Neural progenitor cell (in vitro differentiated cells): Measurements from ENCODE around the gene GRID1. TPM values are rescaled to one million over a fixed set of nuclear protein-coding genes. Genes with fewer than 3 reads are reported as not detected.
"Not testable (repeated sequence)": the region's sequence is repeated elsewhere in the genome, so short reads cannot be mapped to it uniquely, and the experiment has no call there.

Source experiments
- DNase-seq: peaks from one replicate; pipeline ENCODE4 v3.0.0-alpha.2; 2016; ENCODE audit warnings: low spot score
- H2AFZ ChIP-seq: fragments of 200-600 bp; sonication (generic); replicated peaks from 2 replicates; pipeline ENCODE4 v1.6.1; 2016; ENCODE audit warnings: antibody characterized with exemption
- H3F3A ChIP-seq: fragments of 200-600 bp; sonication (generic); 2 replicates; pipeline ENCODE4 v1.6.1; 2016; ENCODE audit warnings: antibody characterized with exemption, low read depth
- H3K27ac ChIP-seq: fragments of 200-600 bp; sonication (generic); 2 replicates; pipeline ENCODE4 v1.5.1; 2016; ENCODE audit warnings: mild to moderate bottlenecking
- H3K27me3 ChIP-seq: fragments of 200-600 bp; sonication (generic); 2 replicates; pipeline ENCODE4 v1.6.1; 2016; ENCODE audit warnings: mild to moderate bottlenecking, moderate library complexity
- H3K36me3 ChIP-seq: fragments of 200-600 bp; sonication (generic); 2 replicates; pipeline ENCODE4 v1.5.1; 2016
- H3K4me1 ChIP-seq: fragments of 200-600 bp; sonication (generic); 2 replicates; pipeline ENCODE4 v1.6.1; 2016; ENCODE audit warnings: mixed run types
- H3K4me2 ChIP-seq: fragments of 200-600 bp; sonication (generic); 2 replicates; pipeline ENCODE4 v1.6.1; 2016
- H3K4me3 ChIP-seq: fragments of 200-600 bp; sonication (generic); 2 replicates; pipeline ENCODE4 v1.5.1; 2016
- H3K79me2 ChIP-seq: fragments of 200-600 bp; sonication (generic); 2 replicates; pipeline ENCODE4 v1.6.1; 2016; ENCODE audit warnings: low read depth
- H3K9ac ChIP-seq: fragments of 200-600 bp; sonication (generic); 2 replicates; pipeline ENCODE4 v1.6.1; 2016
- H3K9me3 ChIP-seq: fragments of 200-600 bp; sonication (generic); 2 replicates; pipeline ENCODE4 v1.5.1; 2016; ENCODE audit warnings: low read depth
- H4K20me1 ChIP-seq: fragments of 200-600 bp; sonication (generic); 2 replicates; pipeline ENCODE4 v1.6.1; 2016; ENCODE audit warnings: low read depth
- H3K27ac Mint-ChIP-seq: 3 replicates; pipeline ENCODE4 v1.8.0; 2021; ENCODE audit warnings: mixed read lengths
- H3K27me3 Mint-ChIP-seq: 2 replicates; pipeline ENCODE4 v1.8.0; 2022; ENCODE audit warnings: low read depth, mild to moderate bottlenecking, inconsistent platforms, moderate library complexity, mixed read lengths; ENCODE audit not compliant: insufficient read depth
- H3K36me3 Mint-ChIP-seq: 3 replicates; pipeline ENCODE4 v1.8.0; 2021; ENCODE audit warnings: mixed read lengths
- H3K4me1 Mint-ChIP-seq: 3 replicates; pipeline ENCODE4 v1.8.0; 2021; ENCODE audit warnings: mixed read lengths
- H3K4me3 Mint-ChIP-seq: 3 replicates; pipeline ENCODE4 v1.8.0; 2021; ENCODE audit warnings: mild to moderate bottlenecking, moderate library complexity, mixed read lengths
- H3K9me3 Mint-ChIP-seq: 3 replicates; pipeline ENCODE4 v1.8.0; 2020; ENCODE audit warnings: mixed read lengths
- EZH2 ChIP-seq: fragments of 200-600 bp; sonication (generic); IDR thresholded peaks from 2 replicates; pipeline ENCODE4 v1.6.1; 2017; ENCODE audit warnings: antibody characterized with exemption, mild to moderate bottlenecking, moderate library complexity
- EZH2phosphoT487 ChIP-seq: fragments of 200-600 bp; sonication (generic); IDR thresholded peaks from 2 replicates; pipeline ENCODE4 v1.6.1; 2017; ENCODE audit warnings: antibody characterized with exemption
- total RNA-seq: library from RNA; depleted of rRNA; stranded (reverse); fragments of >200 nt; gene quantifications from 2 replicates; pipeline ENCODE4 v1.2.3, GENCODE V29; 2015; ENCODE audit warnings: low replicate concordance
- TF ChIP-seq, protein P1 (sequence below): fragments of 200-600 bp; sonication (generic); IDR thresholded peaks from 2 replicates; pipeline ENCODE4 v1.5.1; 2017; ENCODE audit warnings: antibody characterized with exemption, mild to moderate bottlenecking

GRID1 gene
- total RNA-seq, 1 donor from 2014 or later: not detected

DNA sequence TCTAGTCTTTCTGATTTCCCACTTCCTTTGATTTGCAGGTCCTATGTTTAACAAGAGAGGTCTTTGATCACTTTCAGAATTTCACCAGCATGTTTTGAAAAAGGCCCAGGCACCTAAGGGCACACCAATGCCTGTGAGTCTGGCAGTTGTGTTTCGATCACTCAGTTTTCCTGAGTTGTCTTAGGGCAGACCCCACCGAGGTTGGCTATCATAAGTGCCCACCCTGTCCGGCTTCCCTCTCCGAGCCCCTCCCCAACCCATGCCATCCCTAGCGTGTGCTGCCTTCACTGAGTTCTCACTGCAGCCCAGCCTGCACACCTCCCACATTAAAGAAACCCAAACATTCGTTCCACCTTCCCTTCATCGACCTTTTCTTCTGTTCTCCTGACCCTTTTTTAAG is 257.9 kb downstream of the GRID1 start:
- H4K20me1 ChIP-seq: no peaks in the 10 kb centered on the region
- H3K4me1 ChIP-seq: no peaks in the 10 kb centered on the region
- H3K9me3 ChIP-seq: no peaks in the 10 kb centered on the region
- H3K4me3 ChIP-seq: no peak overlapping the region
- H3F3A ChIP-seq: no peaks in the 10 kb centered on the region
- H3K36me3 Mint-ChIP-seq: no peaks in the 10 kb centered on the region
- H2AFZ ChIP-seq: no peak overlapping the region
- no peak overlapping the region for H3K4me2 ChIP-seq
- no peaks in the 10 kb centered on the region for H3K9me3 Mint-ChIP-seq
- no peaks in the 10 kb centered on the region for H3K27me3 ChIP-seq
- no peaks in the 10 kb centered on the region for H3K36me3 ChIP-seq
- DNase-seq: no peak
- peaks cover 8% of the 10 kb centered on the region for H3K4me1 Mint-ChIP-seq
- no peak overlapping the region for H3K27ac ChIP-seq
- no peak overlapping the region for H3K27ac Mint-ChIP-seq
- H3K4me3 Mint-ChIP-seq: no peak overlapping the region
- no peak overlapping the region for H3K9ac ChIP-seq
- no peak for TF ChIP-seq EZH2phosphoT487
- H3K27me3 Mint-ChIP-seq: peaks cover 5% of the 10 kb centered on the region
- no peaks in the 10 kb centered on the region for H3K79me2 ChIP-seq

DNA sequence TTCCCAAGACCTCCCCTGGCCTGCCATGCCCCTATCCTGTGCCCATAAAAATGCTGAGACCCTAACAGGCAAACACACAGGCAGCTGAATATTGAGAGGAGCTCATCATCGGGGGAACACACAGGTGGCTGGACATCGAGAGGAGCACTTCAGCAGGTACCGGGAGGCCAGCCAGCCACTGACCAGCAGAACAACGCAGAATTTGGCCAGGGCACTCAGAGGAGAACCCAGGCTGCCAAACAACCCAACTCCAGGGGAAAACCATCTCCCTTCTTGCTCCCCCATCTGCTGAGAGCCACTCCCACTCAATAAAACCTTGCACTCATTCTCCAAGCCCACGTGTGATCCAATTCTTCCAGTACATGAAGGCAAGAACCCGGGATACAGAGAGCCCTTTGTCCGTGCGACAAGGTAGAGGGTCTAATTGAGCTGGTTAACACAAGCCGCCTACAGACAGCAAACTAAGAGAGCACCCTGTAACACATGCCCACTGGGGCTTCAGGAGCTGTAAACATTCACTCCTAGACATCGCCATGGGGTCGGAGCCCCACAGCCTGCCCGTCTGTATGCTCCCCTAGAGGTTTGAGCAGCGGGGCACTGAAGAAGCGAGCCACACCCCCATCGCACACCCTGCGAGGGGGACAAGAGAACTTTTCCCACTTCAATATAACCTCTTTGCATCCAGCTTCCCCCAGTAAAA is 258.8 kb downstream of the GRID1 start:
- H3F3A ChIP-seq, H3K9ac ChIP-seq, H3K4me2 ChIP-seq, H4K20me1 ChIP-seq, H3K27ac ChIP-seq, H3K9me3 ChIP-seq, H3K27ac Mint-ChIP-seq, H3K36me3 ChIP-seq, H3K79me2 ChIP-seq, H3K36me3 Mint-ChIP-seq, H2AFZ ChIP-seq, H3K9me3 Mint-ChIP-seq, H3K27me3 ChIP-seq, H3K4me3 ChIP-seq, H3K27me3 Mint-ChIP-seq, H3K4me1 ChIP-seq, H3K4me3 Mint-ChIP-seq, H3K4me1 Mint-ChIP-seq, DNase-seq: not testable (repeated sequence)

DNA sequence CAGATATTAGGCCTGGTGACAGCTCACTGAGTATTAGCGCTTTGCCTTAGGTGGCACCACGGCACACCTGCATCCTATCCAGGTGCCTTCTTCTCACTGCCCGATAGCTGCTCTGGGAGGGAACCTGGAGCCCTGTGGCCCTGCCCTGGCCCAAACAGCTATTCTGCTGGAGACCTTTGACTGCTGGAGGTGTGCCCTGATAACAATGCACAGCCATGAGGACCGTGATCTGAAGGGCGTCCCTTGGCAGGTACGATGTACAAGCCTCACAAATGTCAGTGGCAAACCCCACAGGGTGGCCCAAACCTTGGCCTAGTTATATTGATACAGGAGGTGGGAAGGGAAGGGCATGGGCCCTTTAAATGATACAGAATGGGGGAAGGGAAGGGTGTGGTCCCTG is 259.5 kb downstream of the GRID1 start:
- no peaks in the 10 kb centered on the region for H3K4me1 Mint-ChIP-seq
- H3F3A ChIP-seq: no peaks in the 10 kb centered on the region
- H3K36me3 Mint-ChIP-seq: no peaks in the 10 kb centered on the region
- H3K9me3 Mint-ChIP-seq: no peaks in the 10 kb centered on the region
- no peaks in the 10 kb centered on the region for H3K27me3 ChIP-seq
- H3K9ac ChIP-seq: no peak overlapping the region
- peaks cover 2% of the 10 kb centered on the region for H3K27me3 Mint-ChIP-seq
- no peak for DNase-seq
- no peak overlapping the region for H3K4me3 Mint-ChIP-seq
- H3K9me3 ChIP-seq: no peaks in the 10 kb centered on the region
- H4K20me1 ChIP-seq: no peaks in the 10 kb centered on the region
- no peak overlapping the region for H3K27ac Mint-ChIP-seq
- no peaks in the 10 kb centered on the region for H3K4me1 ChIP-seq
- H3K4me3 ChIP-seq: no peak overlapping the region
- no peak overlapping the region for H3K27ac ChIP-seq
- no peaks in the 10 kb centered on the region for H3K79me2 ChIP-seq
- no peak for TF ChIP-seq EZH2phosphoT487
- TF ChIP-seq, protein P1, sequence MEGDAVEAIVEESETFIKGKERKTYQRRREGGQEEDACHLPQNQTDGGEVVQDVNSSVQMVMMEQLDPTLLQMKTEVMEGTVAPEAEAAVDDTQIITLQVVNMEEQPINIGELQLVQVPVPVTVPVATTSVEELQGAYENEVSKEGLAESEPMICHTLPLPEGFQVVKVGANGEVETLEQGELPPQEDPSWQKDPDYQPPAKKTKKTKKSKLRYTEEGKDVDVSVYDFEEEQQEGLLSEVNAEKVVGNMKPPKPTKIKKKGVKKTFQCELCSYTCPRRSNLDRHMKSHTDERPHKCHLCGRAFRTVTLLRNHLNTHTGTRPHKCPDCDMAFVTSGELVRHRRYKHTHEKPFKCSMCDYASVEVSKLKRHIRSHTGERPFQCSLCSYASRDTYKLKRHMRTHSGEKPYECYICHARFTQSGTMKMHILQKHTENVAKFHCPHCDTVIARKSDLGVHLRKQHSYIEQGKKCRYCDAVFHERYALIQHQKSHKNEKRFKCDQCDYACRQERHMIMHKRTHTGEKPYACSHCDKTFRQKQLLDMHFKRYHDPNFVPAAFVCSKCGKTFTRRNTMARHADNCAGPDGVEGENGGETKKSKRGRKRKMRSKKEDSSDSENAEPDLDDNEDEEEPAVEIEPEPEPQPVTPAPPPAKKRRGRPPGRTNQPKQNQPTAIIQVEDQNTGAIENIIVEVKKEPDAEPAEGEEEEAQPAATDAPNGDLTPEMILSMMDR: no peak
- TF ChIP-seq EZH2: no peak
- H3K36me3 ChIP-seq: no peaks in the 10 kb centered on the region
- no peak overlapping the region for H3K4me2 ChIP-seq
- H2AFZ ChIP-seq: no peak overlapping the region

DNA sequence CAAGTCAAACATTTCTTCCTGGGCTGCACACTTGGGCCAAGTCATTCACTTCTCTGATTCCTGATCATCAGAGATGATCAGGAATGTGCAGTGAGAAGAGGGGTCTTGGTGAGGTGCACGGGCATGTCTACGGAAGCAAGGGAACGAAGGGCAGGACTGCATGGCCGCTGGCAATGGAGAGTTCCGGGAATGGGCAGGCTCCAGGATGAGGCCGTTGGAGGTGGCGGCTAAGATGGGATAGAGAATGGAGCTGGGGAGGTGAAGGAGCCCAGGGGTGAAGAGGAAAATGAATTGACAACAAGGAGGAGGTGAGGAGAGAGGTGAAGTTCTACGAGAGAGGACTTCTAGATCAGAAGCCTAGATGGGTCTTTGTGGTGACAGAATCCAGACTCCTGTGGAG is 260.0 kb downstream of the GRID1 start:
- H3K9me3 Mint-ChIP-seq: no peaks in the 10 kb centered on the region
- no peaks in the 10 kb centered on the region for H3K36me3 Mint-ChIP-seq
- no peak overlapping the region for H3K4me2 ChIP-seq
- no peak overlapping the region for H2AFZ ChIP-seq
- H3K4me1 Mint-ChIP-seq: no peaks in the 10 kb centered on the region
- no peak overlapping the region for H3K9ac ChIP-seq
- H3K79me2 ChIP-seq: no peaks in the 10 kb centered on the region
- H3K27ac Mint-ChIP-seq: no peak overlapping the region
- H3K27me3 Mint-ChIP-seq: peaks cover 4% of the 10 kb centered on the region
- H3K4me3 ChIP-seq: no peak overlapping the region
- no peaks in the 10 kb centered on the region for H3K36me3 ChIP-seq
- H3F3A ChIP-seq: no peaks in the 10 kb centered on the region
- no peak overlapping the region for H3K4me3 Mint-ChIP-seq
- no peaks in the 10 kb centered on the region for H3K4me1 ChIP-seq
- TF ChIP-seq EZH2phosphoT487: no peak
- no peak for TF ChIP-seq EZH2
- TF ChIP-seq, protein P1: no peak
- no peaks in the 10 kb centered on the region for H3K27me3 ChIP-seq
- H3K27ac ChIP-seq: no peak overlapping the region
- DNase-seq: no peak
- H4K20me1 ChIP-seq: no peaks in the 10 kb centered on the region
- no peaks in the 10 kb centered on the region for H3K9me3 ChIP-seq
